GM12878 (cell line): ENCODE measurements around the gene RAPH1. TPM values are rescaled to one million over a fixed set of nuclear protein-coding genes. Genes with fewer than 3 reads are reported as not detected.

Experiments
- ATAC-seq: fragments of 200-7000 bp; cut with Tn5 transposase; 3 replicates; pipeline ENCODE4 v1.9.1; 2020; ENCODE audit warnings: mild to moderate bottlenecking, moderate library complexity
- BruUV-seq: library from RNA; stranded (reverse); fragments of 400-500 nt; replicated peaks from 2 replicates; lab custom pipeline; 2021; lab: Mats Ljungman, UMichigan
- CTCF ChIA-PET: fragments of 300-600 bp; sonication (Branson Sonifier 250); formaldehyde crosslinking; extraction: SDS; loops from one replicate; lab custom pipeline; 2021; ENCODE audit warnings: inconsistent platforms; lab: Yijun Ruan, JAX
- POLR2A ChIA-PET: fragments of 350-600 bp; formaldehyde crosslinking; extraction: SDS; loops from one replicate; lab custom pipeline; 2021; ENCODE audit warnings: inconsistent platforms; lab: Charles Lee
- RAD21 ChIA-PET: fragments of 300-600 bp; sonication (Branson Sonifier 250); formaldehyde crosslinking; loops from one replicate; lab custom pipeline; 2023; ENCODE audit warnings: antibody characterized with exemption; ENCODE audit not compliant: unreplicated experiment; lab: Charles Lee
- SMC1A ChIA-PET: fragments of 300-600 bp; sonication (Branson Sonifier 250); formaldehyde crosslinking; loops from one replicate; lab custom pipeline; 2023; ENCODE audit not compliant: unreplicated experiment, uncharacterized antibody; lab: Charles Lee
- DNase-seq: peaks from one replicate; pipeline ENCODE4 v3.0.0-alpha.2; 2011; ENCODE audit warnings: low read depth, low spot score
- FAIRE-seq: peaks from 3 replicates; lab custom pipeline; 2011; peaks lifted over from hg19 to GRCh38; lab: Jason Lieb, UNC
- H2AFZ ChIP-seq: 2 replicates; pipeline ENCODE4 v1.6.0; 2011; ENCODE audit warnings: low read depth, low read length, control low read depth; ENCODE audit not compliant: control insufficient read depth
- H3K27ac ChIP-seq: 2 replicates; pipeline ENCODE4 v1.5.1; 2011; ENCODE audit warnings: control low read depth; ENCODE audit not compliant: control insufficient read depth, insufficient read depth
- H3K27me3 ChIP-seq, 2 experiments: replicated peaks in 1 of 2; 2 replicates each; pipeline versions ENCODE4 v1.6.0 to v1.6.1; 2011; ENCODE audit warnings: low read length in 1 of 2; ENCODE audit not compliant: control insufficient read depth in 2 of 2, insufficient read depth in 2 of 2
- H3K36me3 ChIP-seq, 2 experiments: 2 replicates each; pipeline ENCODE4 v1.5.1; 2011; ENCODE audit warnings: low read length in 1 of 2; ENCODE audit not compliant: control insufficient read depth in 2 of 2, insufficient read depth in 2 of 2
- H3K4me1 ChIP-seq: 2 replicates; pipeline ENCODE4 v1.6.1; 2011; ENCODE audit warnings: mild to moderate bottlenecking, low read length, moderate library complexity, mixed read lengths; ENCODE audit not compliant: control insufficient read depth, insufficient read depth
- H3K4me2 ChIP-seq: 2 replicates; pipeline ENCODE4 v1.6.0; 2011; ENCODE audit warnings: control low read depth; ENCODE audit not compliant: control insufficient read depth, insufficient read depth
- H3K4me3 ChIP-seq: fragments of 200-600 bp; sonication (generic); 2 replicates; pipeline ENCODE4 v1.5.1; 2016
- H3K79me2 ChIP-seq: 2 replicates; pipeline ENCODE4 v1.6.0; 2011; ENCODE audit warnings: low read length; ENCODE audit not compliant: control insufficient read depth, insufficient read depth
- H3K9ac ChIP-seq: 2 replicates; pipeline ENCODE4 v1.8.0; 2011; ENCODE audit warnings: low read length, control low read depth, mixed read lengths; ENCODE audit not compliant: control insufficient read depth, insufficient read depth
- H3K9me3 ChIP-seq: replicated peaks from 3 replicates; pipeline ENCODE4 v1.5.1; 2011; ENCODE audit warnings: mild to moderate bottlenecking, low read length; ENCODE audit not compliant: control insufficient read depth, insufficient read depth
- H4K20me1 ChIP-seq: 2 replicates; pipeline ENCODE4 v1.6.0; 2011; ENCODE audit not compliant: control insufficient read depth, insufficient read depth
- ASH2L ChIP-seq: fragments of 300-600, 200-600 bp; sonication (generic); IDR thresholded peaks from 2 replicates; pipeline ENCODE4 v1.6.1; 2017; ENCODE audit warnings: low read depth, mild to moderate bottlenecking, borderline replicate concordance
- EZH2 ChIP-seq: IDR thresholded peaks from 2 replicates; pipeline ENCODE4 v1.6.1; 2012; ENCODE audit warnings: low read depth, mild to moderate bottlenecking, control low read depth, inconsistent platforms, low read length, borderline replicate concordance; ENCODE audit not compliant: control insufficient read depth
- FOXM1 ChIP-seq: IDR thresholded peaks from 2 replicates; pipeline ENCODE4 v1.6.1; 2012; ENCODE audit warnings: low read depth, mild to moderate bottlenecking, inconsistent platforms, low read length, moderate library complexity
- KAT2A ChIP-seq: conservative IDR thresholded peaks from 2 replicates; pipeline ENCODE4 v1.6.1; 2011; ENCODE audit warnings: low read depth, low read length; ENCODE audit not compliant: control insufficient read depth
- POU2F2 ChIP-seq: IDR thresholded peaks from 3 replicates; pipeline ENCODE4 v1.6.1; 2011; ENCODE audit warnings: low read depth, mild to moderate bottlenecking, low read length, borderline replicate concordance
- SP1 ChIP-seq: IDR thresholded peaks from one replicate; pipeline ENCODE4 v1.6.1; 2011; ENCODE audit warnings: low read depth, low read length
- WGBS: methylation state at CpG from one replicate; pipeline ENCODE4 v1.1.6; 2016; ENCODE audit warnings: low lambda C conversion rate; ENCODE audit not compliant: insufficient replicate concordance, insufficient coverage; ENCODE audit errors: missing lambda C conversion rate; 5-methylcytosine and 5-hydroxymethylcytosine counted together
- in situ Hi-C: fragments of 300-500 bp; cut with MboI; formaldehyde crosslinking; loops from 9 replicates; pipeline ENCODE4 v1.14.3; 2018; ENCODE audit warnings: mixed read lengths
- intact Hi-C: fragments of 100-400 bp; cut with micrococcal nuclease; formaldehyde crosslinking; loops from one replicate; pipeline ENCODE4 v1.14.2; 2022; ENCODE audit not compliant: unreplicated experiment
- polyA plus RNA-seq, 11 experiments: library from polyadenylated mRNA; depleted of rRNA in 4 of 11; unstranded in 6 of 11; stranded (reverse) in 5 of 11; fragments of >200 nt; fragmentation: Nextera tagmentation in 4 of 11; fragmentation: Illumina TruSeq in 1 of 11; extraction: Ambion mirVana in 4 of 11; extraction: Trizol in 1 of 11; gene quantifications; 1 replicate in 1 of 11; 2 replicates in 10 of 11; pipeline versions ENCODE4 v1.2.1 to v1.2.3, GENCODE V29; 2011 to 2016; ENCODE audit warnings: inconsistent platforms in 2 of 11, missing spikeins in 2 of 11, low read depth in 1 of 11
- total RNA-seq, 4 experiments: library from RNA; depleted of rRNA in 3 of 4; stranded (reverse); fragments of >200 nt in 3 of 4; fragmentation: Illumina TruSeq in 1 of 4; extraction: Trizol in 1 of 4; gene quantifications; 2 replicates each; pipeline versions ENCODE4 v1.2.1 to v1.2.3, GENCODE V29; 2013 to 2021
- TF ChIP-seq, protein P1 (sequence below): fragments of 450-650 bp; IDR thresholded peaks from 2 replicates; pipeline ENCODE4 v1.6.1; 2014; ENCODE audit warnings: mild to moderate bottlenecking

Gene RAPH1
- total and polyA plus RNA-seq, 10 of the 15 experiments (the other 5 are each of a cell fraction or from before 2014, with no cell fraction given), result 0.09 to 0.90 (median 0.21) TPM; not detected in 7

DNA sequence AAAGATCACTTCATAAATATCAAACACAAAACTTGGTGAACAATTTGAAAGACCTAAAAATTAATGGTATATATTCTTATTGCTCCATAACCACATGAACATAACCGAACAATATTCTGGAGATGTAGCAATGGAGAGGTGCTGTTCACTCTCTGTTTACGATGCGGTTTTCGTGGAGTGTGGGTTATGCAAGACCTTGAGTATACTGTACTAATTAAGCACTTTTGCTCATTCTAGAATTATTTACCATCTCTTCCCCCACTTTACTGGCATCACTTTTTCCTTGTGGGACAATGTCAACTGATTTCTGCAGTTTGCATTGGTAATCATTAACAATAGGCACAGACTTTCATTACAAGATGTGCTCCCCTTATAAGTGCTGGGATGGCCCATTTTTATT, 97.6 kb downstream of the RAPH1 start:
- RAD21 ChIA-PET, result no interaction called here
- no peaks in the 10 kb centered on the region for H3K4me1 ChIP-seq
- H3K36me3 ChIP-seq, result no peaks in the 10 kb centered on the region
- ATAC-seq, result no peak
- H3K9ac ChIP-seq, result no peak overlapping the region
- POLR2A ChIA-PET, result no interaction called here
- no TSS peak for BruUV-seq
- no peaks in the 10 kb centered on the region for H4K20me1 ChIP-seq
- in situ Hi-C loops, result no loop called here
- H2AFZ ChIP-seq, result no peak overlapping the region
- SMC1A ChIA-PET, result interaction anchor here (1.4 kb wide), 1 partner anchor 9 kb away, joined by 4 read pairs; no protein-coding TSS in a partner anchor
- CTCF ChIA-PET, result no interaction called here
- no peak overlapping the region for H3K27ac ChIP-seq
- no peak overlapping the region for H3K4me2 ChIP-seq
- H3K27me3 ChIP-seq, result no peaks in the 10 kb centered on the region
- TF ChIP-seq FOXM1 (no peak), KAT2A (no peak), ASH2L (no peak), SP1 (no peak), POU2F2 (no peak), EZH2 (no peak)
- TF ChIP-seq, protein P1, sequence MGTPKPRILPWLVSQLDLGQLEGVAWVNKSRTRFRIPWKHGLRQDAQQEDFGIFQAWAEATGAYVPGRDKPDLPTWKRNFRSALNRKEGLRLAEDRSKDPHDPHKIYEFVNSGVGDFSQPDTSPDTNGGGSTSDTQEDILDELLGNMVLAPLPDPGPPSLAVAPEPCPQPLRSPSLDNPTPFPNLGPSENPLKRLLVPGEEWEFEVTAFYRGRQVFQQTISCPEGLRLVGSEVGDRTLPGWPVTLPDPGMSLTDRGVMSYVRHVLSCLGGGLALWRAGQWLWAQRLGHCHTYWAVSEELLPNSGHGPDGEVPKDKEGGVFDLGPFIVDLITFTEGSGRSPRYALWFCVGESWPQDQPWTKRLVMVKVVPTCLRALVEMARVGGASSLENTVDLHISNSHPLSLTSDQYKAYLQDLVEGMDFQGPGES, result no peak
- no peak for FAIRE-seq
- H3K4me3 ChIP-seq, result no peak overlapping the region
- H3K79me2 ChIP-seq, result no peaks in the 10 kb centered on the region
- DNase-seq, result no peak
- H3K9me3 ChIP-seq, result no peaks in the 10 kb centered on the region
- 100% methylated on average over 4 of the region's 4 CpGs for WGBS
- intact Hi-C loops, result no loop called here
